HG03175 (cell line): Measurements from ENCODE around the gene NPR1.
"Not testable (repeated sequence)": the region's sequence is repeated elsewhere in the genome, so short reads cannot be mapped to it uniquely, and the experiment has no call there.

Experiments used
- ATAC-seq: cut with Tn5 transposase; IDR thresholded peaks from one replicate; pipeline ENCODE4 v1.9.1; 2021; ENCODE audit warnings: mild to moderate bottlenecking, moderate library complexity; ENCODE audit not compliant: unreplicated experiment

Gene NPR1

DNA sequence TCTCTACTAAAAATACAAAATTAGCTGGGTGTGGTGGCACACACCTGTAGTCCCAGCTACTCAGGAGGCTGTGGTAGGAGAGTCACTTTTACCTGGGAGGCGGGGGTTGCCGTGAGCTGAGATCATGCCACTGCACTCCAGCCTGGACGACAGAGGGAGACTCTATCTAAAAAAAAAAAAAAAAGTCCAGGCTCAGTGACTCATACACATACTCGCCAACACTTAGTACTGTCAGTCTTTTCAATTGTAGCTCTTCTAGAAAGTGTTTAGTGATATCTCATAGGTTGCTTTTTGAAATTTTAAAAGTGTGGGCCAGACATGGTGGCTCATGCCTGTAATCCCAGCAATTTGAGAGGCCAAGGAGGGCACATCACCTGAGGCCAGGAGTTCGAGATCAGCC lies 37.7 kb downstream of the NPR1 start:
- not testable (repeated sequence) for ATAC-seq

DNA sequence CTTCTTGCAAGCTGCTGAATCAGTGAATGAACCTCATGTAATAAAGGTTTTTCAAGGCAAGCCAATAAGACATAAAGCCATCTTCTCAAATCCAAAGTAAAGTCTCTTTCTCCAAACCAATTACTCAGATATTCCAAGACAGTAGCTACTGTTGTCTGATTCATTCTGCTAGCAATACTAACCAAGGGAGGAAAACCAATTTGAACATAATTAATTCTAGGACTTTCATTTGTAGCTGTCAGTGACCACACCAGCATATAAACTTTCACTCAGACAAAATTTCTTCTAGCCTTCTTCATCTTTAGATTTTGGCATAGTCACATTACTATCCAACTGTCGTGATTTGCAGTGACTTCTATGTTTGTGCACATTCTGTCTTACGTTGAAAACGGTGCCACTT lies 38.8 kb downstream of the NPR1 start:
- ATAC-seq: no peak

DNA sequence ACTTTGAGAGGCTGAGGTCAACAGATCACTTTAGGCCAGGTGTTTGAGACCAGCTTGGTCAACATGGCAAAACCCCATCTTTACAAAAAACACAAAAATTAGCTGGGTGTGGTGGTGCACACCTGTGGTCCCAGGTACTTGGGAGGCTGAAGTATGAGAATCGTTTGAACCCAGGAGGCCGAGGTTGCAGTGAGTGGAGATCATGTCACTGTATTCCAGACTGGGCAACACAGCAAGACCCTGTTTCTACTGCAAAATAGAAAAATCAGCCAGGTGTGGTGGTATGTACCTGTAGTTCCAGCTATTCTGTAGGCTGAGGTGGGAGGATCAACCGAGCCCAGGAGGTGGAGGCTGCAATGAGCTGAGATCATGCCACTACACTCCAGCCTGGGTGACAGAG lies 45.2 kb downstream of the NPR1 start:
- no peak for ATAC-seq

DNA sequence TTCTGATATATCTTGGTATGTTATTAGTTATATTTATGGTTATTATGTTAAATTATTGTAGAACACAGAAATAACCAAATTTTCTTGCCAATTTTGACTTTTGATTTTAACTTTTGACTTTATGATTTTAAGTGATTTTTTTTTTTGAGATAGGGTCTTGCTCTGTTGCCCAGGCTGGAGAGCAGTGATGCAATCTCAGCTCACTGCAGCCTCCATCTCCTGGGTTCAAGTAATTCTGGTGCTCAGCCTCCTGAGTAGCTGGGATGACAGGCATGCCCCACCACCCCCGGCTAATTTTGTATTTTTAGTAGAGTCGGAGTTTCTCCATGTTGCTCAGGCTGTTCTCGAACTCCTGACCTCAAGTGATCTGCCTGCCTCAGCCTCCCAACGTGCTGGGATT lies 46.1 kb downstream of the NPR1 start:
- not testable (repeated sequence) for ATAC-seq

DNA sequence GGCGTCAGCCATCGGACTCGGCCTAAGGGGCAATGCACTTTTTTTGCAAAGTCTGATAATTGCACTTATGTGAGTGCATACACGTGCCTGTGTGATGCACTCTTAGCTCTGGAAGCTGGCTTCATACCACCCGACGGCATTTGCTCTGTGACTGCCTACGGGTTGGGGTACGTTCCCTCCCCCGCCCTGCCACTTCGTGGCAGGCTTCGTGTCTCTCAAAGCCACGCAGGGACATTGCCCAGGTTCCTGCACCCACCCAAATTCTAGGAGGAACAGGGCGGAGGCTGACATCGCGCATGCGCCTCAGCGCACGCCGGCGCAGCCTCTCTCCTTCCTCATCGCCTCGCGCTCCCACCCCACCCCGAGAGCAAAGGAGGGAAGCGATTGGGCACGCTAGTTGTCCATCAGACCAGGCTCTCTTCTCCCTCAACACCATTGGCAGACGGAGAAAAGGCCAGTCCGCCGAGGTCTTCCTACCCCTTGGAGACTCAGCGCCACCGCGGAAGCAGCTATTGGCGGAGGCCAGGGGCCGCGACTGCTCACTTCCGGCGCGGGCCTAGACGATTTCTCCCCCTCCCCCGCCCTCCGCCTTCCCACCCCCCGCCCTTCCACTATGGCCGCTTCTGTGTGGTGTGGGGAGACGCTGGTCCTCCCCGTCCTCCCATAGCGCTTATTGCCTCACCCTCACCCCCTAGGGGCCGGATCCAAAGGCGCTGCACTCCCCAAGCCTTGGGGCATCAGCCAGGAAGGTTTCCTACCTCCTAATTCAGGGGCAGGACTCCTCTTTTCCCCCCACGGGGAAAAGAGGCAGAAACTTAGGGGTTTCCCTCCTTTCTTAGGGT lies 49.2 kb downstream of the NPR1 start, which contains the start of gene INTS3:
INTS3 (plus strand) TSS at position 588 of the 842 bp plus-strand sequence. CDS start 585 bp downstream, outside the sequence.
- peak; percentile 98 for ATAC-seq

DNA sequence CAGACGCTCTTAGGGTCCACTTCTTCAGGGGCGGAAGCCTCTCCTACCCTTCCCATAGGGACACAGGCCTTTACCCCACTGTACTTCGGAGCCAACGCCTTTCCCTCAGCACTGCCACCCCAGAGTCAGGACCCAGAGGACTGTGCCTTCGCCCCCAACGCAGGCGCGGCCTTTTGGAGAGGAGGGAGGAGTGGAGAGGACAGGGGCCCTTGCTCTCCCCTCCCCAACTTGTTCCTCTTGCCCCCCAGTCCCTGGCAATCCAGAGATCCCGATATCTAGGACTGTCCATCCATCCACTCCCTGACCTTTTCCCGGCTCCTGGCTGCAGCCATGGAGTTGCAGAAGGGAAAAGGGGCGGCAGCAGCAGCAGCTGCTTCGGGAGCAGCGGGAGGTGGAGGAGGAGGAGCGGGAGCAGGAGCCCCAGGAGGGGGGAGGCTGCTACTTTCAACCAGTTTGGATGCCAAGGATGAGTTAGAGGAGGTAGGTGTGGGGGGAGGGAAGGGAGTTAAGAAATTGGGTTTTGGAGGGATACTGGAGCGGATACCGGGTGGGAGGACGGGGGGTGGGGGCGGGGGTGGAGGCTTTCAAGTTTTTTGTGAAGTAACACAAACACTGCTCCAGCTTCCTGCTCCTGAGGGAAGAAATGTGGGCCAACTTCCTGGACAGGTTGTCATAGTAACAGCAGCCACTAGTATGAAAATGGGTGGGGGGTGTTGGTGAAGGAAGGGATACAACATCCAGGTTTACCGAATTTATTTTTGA lies 50.0 kb downstream of the NPR1 start:
- no peak for ATAC-seq

DNA sequence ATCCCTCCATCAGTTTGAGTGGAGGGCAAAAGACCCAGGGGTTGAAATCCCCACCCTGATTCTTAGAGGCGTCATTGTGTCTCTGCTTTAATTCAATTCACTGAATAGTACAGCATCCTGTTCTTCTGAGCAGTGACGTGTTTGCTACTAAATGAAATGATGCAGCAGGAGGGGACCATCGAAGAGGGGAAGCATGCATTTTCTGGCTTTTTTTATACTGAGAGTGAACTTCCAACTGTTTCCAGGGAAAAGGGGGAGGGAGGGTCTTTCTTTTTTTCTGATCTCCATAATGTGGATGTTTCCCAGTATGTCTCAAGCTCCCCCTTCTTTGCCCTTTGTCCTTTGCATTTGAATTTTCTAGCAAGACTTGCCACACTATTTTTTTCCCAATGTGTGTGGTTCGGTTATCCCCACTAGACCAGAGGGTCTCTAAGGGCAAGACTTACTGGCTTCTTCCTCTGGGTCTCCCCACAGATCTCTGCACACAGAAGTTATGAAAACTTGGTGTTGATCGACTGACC lies 52.0 kb downstream of the NPR1 start:
- no peak for ATAC-seq

DNA sequence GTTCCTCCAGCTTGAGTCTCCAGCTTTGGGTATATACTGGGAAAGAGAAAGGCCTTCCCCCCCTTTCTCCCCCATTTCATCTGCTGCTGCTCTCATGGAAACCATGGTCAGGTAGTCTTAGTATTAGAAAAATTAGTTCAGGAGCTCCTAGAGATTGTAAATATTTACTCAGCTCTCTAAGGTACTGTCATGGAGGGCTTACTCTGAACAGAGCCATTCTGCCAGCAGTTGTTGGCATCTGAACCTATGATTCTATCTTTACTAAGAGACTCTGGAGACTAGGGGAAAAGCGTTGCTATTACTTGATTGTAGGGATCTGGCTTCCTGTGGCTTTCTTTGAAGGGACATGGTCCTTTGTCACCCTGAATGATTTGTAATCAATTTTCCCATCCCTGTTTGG lies 55.5 kb downstream of the NPR1 start:
- no peak for ATAC-seq

DNA sequence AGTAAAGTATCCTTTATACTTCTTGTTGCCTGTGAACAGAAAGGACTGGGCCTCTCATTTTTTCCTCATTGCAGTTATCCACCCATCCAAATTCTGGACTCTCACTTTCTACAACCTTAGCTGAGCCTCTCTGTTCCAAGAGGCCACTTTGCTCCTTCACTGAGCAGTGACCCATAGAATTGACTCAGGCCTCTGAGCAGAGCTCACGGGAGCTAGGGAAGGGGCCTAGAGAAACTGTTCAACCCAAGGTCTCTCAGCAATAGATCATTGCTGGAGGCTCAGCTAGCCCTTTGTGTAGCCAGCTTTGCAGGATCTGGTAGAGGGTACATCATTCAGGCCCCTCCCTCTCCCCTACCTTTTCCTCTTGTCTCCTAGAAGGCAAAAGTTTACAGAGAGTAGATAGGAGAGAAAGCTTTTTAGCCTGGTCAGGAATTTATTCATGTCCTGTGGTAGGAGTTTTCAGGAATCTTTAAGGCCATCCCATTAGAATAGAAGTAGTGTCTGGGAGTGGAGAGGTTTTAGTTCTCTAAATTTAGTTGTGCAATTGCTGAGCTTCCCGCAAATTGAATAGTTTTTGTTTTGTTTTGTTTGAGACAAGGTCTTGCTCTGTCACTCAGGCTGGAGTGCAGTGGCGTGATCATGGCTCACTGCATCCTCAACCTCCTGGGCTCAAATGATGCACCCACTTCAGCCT lies 56.1 kb downstream of the NPR1 start:
- no peak for ATAC-seq

DNA sequence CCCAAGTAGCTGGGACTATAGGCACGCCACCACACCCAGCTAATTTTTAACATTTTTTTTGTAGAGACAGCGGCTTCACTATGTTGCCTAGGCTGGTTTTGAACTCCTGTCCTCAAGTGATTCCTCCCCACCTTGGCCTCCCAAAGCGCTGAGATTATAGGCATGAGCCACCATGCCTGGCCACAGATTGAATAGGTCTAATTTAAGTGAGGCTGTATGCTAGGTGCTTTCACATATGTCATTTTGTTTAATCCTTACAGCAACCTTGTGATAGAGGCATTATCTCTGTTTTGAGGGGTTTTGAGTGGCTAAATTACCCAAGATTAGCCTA lies 56.6 kb downstream of the NPR1 start:
- no peak for ATAC-seq

DNA sequence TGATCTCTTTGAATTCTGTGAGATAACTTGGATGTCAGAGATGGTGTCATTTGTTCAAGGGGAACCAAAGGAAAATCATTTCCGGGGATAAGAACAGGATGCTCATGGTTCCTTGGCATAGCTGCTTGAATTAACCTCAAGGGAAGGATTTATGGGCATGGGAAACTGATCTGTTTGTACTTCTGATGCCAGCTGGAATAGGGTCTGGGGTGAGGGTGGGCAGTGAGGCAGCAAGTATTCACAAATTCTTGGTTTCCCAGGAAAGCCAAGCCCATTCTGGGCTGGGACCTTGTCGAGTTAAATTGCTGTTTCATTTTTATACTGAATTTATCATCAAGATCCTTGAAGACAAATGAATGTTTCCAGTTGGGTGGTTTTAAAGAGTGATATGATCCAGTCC lies 63.5 kb downstream of the NPR1 start:
- no peak for ATAC-seq

DNA sequence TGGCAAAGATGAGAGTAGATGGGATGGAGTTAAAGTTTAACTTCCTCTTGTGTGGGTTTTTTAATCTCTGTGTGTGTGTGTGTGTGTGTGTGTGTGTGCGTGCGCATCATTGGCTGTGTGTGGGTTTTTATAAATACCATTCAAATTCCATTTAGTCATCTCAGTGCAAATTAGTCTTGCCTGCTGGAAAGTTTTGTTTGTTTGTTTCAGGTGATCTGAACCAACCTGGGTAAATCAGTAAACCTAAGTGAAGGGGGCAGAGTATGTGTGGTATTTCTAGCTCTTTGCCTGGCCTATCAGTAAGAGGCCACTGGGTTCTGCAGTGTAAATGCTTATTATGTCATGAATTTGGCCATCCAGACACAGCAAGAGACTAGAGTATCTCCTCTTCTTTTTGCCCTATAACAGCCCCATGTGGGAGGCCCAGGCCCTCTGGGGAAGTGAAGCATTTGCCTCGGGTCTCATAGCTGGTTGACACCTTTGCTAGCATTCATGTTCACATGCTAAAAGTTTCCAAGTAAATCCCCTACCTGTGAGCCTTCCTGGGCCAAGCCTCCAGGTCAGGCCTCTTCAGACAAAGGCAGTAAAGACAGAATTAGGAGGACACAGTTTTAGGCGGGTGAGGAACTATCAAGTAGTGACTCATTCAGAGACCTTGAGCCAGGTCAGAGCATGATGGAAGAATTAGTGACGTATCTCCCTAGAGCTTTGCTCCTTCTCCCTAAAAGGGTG lies 64.1 kb downstream of the NPR1 start:
- peak; percentile 73 for ATAC-seq
